ENCODE measurements around the gene RNF181.

RNF181 gene

DNA sequence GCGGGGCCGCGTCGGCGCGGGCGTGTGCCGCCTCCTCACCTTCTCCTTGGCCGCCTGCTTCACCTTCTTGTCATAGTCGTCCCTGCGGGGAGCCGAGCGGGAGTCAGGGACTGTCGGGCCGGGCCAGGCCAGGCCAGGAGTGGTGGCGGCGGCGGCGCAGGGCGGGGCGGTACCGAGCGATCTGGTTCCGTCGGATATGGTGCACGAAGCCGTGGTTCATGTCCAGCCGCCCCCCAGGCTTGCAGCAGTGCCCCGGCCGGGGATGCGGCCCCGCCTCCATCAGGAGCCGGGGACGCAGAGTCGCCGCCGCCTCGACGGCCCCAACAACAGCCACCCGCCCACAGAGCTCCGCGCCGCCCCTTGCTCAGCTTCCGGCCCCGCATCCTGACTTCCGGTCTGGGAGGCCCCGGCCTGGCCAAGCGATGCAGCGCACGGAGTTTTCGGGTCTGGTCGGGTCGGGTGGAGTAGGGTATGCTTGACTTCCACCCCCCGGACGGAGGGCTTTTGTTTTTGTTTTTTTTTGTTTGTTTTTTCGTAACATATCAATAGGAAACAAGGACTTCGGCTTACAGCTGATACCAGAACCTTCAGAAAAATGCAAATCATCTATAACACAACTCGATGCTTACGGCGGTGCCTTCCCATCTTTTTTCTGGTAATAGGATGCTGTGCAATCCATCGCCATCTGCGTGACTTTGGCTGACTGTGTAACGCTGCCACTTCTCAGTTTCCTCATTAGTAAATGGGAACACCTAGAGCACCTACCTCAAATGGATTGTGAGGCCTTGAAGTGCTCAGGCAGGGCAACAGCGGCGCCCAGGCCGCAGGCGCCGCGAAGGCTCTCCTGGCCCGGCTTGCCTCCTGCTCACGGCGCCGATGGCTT is 16.4 kb downstream of the RNF181 start, which contains the start of gene C2orf68:
Gene C2orf68, minus strand, starts transcription at position 362 of the 883 bp plus-strand sequence. Its CDS starts 82 bp downstream, at position 280.
- no peak for TF ChIP-seq GATA3 (IDR thresholded peaks at IDR 0.05; ENCODE audit: low read depth, low read length)

DNA sequence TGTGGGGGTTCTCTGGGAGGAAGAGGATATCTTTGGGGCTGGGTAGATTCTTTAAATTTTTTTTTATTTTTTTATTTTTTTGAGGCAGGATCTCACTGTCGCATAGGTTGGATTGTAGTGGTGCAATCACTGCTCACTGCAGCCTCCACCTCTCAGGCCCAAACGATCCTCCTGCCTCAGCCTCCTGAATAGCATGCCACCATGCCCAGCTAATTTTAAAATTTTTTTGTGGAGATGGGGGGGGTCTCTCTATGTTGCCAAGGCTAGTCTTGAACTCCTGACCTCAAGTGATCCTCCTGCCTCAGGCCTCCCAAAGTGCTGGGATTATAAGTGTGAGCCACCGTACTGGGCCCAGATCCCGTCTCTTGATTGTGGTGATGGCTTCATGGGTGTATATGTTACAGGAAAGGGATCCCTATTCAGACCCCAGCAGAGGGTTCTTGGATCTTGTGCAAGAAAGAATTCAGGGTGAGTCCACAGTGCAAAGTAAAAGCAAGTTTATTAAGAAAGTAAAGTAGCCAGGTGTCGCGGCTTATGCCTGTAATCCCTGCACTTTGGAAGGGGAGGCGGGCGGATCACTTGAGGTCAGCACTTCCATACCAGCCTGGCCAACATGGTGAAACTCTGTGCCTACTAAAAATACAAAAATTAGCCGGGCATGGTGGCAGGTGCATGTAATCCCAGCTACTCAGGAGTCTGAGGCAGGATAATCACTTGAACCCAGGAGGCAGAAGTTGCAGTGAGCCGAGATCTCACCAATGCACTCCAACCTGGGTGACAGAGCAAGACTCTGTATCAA is 18.4 kb downstream of the RNF181 start:
- TF ChIP-seq GATA2 (IDR thresholded peaks at IDR 0.05; ENCODE audit: low read depth, low read length) (no peak), GATA3 (IDR thresholded peaks at IDR 0.05; ENCODE audit: low read depth, low read length) (no peak)

DNA sequence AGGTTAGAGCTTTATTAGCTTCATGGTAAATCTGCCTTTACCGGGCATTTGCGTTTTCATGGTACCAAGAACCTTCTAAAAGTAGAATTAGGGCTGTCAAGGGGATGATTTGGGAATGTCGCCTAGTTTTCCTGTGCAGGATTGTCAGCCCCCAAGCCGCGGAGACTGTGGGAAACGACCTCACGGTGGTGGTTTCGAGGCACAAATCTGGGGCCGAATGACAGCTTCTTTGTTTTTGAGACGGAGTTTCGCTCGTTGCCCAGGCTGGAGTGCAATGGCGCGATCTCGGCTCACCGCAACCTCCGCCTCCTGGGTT is 19.8 kb downstream of the RNF181 start:
- no peak for TF ChIP-seq GATA3 (IDR thresholded peaks at IDR 0.05; ENCODE audit: low read depth, low read length)
- no peak for TF ChIP-seq GATA2 (IDR thresholded peaks at IDR 0.05; ENCODE audit: low read depth, low read length)

DNA sequence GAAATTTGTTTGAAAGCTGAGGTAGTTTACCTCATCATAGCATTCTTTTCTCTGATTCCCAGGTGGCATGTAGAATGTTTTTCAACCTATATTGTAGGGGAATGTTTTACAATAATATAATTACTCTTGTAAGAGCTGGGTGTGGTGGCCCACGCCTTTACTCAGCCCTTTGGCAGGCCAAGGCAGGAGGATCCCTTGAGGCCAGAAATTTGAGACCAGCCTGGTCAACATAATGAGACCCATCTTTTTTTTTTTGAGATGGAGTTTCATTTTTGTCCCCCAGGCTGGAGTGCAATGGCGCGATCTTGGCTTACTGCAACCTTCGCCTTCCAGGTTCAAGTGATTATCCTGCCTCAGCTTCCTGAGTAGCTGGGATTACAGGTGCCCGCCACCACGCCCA is 24.1 kb downstream of the RNF181 start:
- no peak for TF ChIP-seq GATA3 (IDR thresholded peaks at IDR 0.05; ENCODE audit: low read depth, low read length)
- TF ChIP-seq GATA2 (IDR thresholded peaks at IDR 0.05; ENCODE audit: low read depth, low read length) = no peak

DNA sequence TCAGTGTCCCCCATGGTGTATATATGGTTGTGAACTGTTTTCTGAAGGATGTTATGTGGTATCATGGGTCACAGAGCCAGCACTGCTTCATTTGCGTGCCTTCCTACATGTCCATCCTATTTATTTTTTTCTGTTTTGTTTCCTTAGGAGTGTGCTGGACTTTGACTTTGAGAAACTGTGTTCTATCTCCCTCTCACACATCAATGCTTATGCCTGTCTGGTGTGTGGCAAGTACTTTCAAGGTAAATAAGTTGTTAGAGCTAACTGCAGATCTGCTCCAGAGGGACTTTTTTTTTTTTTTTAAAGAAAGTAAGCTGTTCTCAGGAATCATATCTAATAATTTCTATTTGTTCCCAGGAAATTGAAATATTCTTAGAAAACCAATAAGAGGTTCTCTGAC is 25.8 kb downstream of the RNF181 start:
- TF ChIP-seq GATA2 (IDR thresholded peaks at IDR 0.05; ENCODE audit: low read depth, low read length) (no peak), GATA3 (IDR thresholded peaks at IDR 0.05; ENCODE audit: low read depth, low read length) (no peak)

DNA sequence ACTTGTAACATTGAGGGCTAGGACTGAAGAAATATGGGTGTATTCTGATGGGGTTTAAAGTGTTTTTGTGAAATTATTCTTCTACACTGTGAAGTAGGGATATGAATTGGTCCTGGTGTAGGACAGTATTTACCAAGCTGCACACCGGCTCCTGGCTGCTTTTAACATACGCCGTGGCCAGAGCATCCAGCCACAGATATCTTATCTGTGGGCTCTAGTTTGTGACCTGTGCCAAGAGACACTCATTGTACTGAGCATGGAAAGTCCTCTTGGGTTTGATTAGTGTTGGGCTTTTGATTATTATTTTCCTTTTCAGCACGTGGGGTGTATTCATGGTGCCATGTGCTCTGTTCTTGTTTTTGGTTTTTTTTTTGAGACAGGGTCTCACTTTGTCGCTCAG is 28.4 kb downstream of the RNF181 start:
- TF ChIP-seq GATA3 (IDR thresholded peaks at IDR 0.05; ENCODE audit: low read depth, low read length) (no peak), GATA2 (IDR thresholded peaks at IDR 0.05; ENCODE audit: low read depth, low read length) (no peak)

DNA sequence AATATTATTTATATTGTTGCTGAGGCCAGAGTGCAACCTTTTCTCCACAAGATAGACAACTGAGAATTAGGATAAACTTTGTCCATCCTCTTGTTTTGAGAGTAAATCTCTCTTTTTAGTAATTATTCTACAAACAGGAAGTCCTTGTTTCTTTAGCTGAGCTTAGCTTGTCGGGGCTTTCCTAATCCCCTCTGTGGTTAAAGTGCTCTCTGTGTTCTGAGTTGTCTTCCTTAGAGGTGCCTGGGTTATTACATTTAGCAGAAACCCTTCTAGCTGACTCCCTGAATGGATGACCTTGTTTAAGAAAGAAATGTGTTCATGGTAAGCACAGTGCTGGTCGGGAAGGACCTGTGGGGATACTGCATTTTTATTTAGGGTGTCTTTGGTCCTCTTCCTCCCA is 33.1 kb downstream of the RNF181 start:
- TF ChIP-seq GATA2 (IDR thresholded peaks at IDR 0.05; ENCODE audit: low read depth, low read length) = no peak
- TF ChIP-seq GATA3 (IDR thresholded peaks at IDR 0.05; ENCODE audit: low read depth, low read length) = no peak

DNA sequence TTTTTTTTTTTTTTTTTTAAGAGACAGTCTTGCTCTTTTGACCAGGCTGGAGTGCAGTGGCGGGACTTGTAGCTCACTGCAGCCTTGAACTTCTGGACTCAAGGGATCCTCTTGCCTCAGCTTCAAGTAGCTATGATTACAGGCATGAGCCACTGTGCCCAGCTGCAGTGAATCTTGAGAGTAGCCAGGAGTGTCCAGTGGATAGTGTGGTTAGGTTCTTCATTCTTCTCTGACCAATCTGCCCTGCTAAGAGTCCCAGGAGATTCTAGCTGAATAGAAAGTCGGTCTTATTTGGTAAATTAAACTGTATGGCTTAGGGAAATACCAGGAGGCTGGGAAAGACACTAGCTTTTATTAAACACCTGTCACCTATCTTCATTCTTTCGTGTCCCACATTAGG is 35.8 kb downstream of the RNF181 start:
- TF ChIP-seq GATA2 (IDR thresholded peaks at IDR 0.05; ENCODE audit: low read depth, low read length) = no peak
- no peak for TF ChIP-seq GATA3 (IDR thresholded peaks at IDR 0.05; ENCODE audit: low read depth, low read length)

DNA sequence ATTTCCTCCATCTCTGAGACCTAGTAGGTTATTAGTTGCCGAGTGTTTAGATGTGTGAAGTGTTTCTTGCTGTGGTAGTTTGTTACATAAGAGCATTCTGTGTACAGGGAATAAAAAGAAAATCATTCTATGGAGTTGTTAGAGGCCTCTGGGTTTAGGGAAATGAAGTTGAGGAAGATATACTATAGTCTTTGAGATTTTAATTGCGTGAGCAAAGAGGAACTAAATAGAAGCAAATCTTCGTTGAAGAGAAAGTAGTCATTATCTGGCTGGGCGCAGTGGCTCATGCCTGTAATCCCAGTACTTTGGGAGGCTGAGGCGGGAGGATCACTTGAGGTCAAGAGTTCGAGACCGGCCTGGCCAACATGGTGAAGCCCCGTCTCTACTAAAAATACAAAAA is 39.5 kb downstream of the RNF181 start:
- TF ChIP-seq GATA2 (IDR thresholded peaks at IDR 0.05; ENCODE audit: low read depth, low read length) (no peak), GATA3 (IDR thresholded peaks at IDR 0.05; ENCODE audit: low read depth, low read length) (no peak)

DNA sequence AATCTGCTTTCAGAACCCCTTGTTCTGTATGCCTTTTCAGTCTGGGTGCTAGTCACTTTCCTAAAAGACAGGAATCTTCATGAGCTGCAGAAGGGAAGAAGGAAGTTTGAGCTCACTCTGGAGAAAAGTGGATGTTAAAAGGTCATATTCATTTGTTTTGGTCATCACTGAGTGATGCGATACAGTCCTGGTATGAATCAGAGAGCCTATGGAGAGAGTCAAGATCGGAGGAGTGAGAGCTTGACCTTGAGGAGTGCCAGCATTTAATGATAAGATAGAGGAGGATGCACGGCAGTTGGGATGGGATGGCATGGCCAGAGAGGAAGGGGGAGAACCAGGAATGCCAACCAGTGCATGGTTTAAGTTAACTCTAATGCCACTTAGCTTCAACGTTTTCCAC is 40.1 kb downstream of the RNF181 start:
- TF ChIP-seq GATA3 (IDR thresholded peaks at IDR 0.05; ENCODE audit: low read depth, low read length) (no peak), GATA2 (IDR thresholded peaks at IDR 0.05; ENCODE audit: low read depth, low read length) (no peak)

DNA sequence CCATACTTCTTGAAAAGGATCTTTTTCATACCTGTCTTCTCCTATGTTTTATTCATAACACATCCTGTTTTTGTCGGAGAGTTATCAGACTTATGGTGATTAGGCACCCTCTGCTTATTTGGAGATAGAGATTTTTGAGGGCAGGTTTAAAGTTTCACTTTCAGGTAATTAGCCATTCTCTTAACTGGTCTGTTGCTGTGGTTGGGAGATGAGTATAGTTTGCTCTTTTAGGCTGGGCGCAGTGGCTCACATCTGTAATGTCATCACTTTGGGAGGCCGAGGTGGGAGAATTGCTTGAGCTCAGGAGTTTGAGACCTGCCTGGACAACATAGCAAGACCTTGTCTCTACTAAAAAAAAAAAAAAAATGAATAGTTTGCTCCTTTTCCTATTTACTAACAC is 47.2 kb downstream of the RNF181 start:
- TF ChIP-seq GATA2 (IDR thresholded peaks at IDR 0.05; ENCODE audit: low read depth, low read length) (no peak), GATA3 (IDR thresholded peaks at IDR 0.05; ENCODE audit: low read depth, low read length) (no peak)

DNA sequence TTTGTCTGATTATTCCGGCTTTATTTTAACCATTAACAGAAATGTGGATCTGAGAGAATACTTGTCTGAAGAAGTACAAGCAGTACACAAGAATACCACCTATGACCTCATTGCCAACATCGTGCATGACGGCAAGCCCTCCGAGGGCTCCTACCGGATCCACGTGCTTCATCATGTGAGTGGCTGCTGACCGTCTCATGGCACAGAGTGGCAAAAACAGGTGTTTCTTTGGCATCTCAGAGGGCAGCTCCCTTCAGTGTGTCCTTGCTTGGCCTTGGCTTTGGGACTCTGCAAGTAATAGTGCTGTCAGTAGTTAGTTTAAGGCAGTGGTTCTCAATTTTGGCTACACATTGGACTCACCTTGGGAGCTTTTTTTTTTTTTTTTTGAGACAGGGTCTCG is 49.4 kb downstream of the RNF181 start:
- TF ChIP-seq GATA3 (IDR thresholded peaks at IDR 0.05; ENCODE audit: low read depth, low read length) = no peak
- no peak for TF ChIP-seq GATA2 (IDR thresholded peaks at IDR 0.05; ENCODE audit: low read depth, low read length)

DNA sequence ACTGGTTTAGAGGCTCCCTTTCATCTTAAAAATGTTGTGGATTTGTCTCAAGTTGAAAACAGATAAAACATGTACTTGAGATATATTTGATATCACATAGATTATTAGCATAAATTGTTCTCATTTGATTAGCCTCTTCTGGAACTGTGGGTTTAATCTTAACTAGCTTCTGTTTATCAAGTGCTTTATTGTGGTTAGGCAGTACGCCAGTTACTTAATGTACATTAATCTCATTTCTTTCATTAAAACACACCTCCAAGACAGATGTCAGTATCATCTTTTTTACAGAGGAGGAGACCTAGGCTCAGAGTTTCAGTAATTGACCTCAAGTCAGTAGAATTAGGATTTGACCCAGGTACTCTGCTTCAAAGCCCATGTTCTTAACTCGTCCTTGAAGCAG is 50.6 kb downstream of the RNF181 start:
- no peak for TF ChIP-seq GATA3 (IDR thresholded peaks at IDR 0.05; ENCODE audit: low read depth, low read length)
- no peak for TF ChIP-seq GATA2 (IDR thresholded peaks at IDR 0.05; ENCODE audit: low read depth, low read length)
